Mesenteric fat pad (tissue), 1 donor: ENCODE measurements around the gene LRRC51. TPM values are rescaled to one million over a fixed set of nuclear protein-coding genes. Genes with fewer than 3 reads are reported as not detected.

Experiments used
- DNase-seq: peaks from one replicate; pipeline ENCODE4 v3.0.0-alpha.2; 2020; ENCODE audit warnings: low spot score
- long read RNA-seq: library from polyadenylated mRNA; unstranded; transcript quantifications from one replicate; pipeline ENCODE4 v2.0.0, GENCODE V29; 2020
- total RNA-seq: library from RNA; stranded (reverse); fragmentation: NEBNext Ultra II Directional; extraction: Animal tissue kit (Norgen Biotek cat#: 25700); gene quantifications from one replicate; pipeline ENCODE4 v1.2.1, GENCODE V29; 2021
- donor health status: DM: yes; HTN: yes; CAD: no.

The LRRC51 gene
- 7.0 TPM for total RNA-seq
- long read RNA-seq, partial matches to known transcripts: 0 of 5 reads
- long read RNA-seq, other reads (novel, unspliced or antisense): 1 of 5 reads

DNA sequence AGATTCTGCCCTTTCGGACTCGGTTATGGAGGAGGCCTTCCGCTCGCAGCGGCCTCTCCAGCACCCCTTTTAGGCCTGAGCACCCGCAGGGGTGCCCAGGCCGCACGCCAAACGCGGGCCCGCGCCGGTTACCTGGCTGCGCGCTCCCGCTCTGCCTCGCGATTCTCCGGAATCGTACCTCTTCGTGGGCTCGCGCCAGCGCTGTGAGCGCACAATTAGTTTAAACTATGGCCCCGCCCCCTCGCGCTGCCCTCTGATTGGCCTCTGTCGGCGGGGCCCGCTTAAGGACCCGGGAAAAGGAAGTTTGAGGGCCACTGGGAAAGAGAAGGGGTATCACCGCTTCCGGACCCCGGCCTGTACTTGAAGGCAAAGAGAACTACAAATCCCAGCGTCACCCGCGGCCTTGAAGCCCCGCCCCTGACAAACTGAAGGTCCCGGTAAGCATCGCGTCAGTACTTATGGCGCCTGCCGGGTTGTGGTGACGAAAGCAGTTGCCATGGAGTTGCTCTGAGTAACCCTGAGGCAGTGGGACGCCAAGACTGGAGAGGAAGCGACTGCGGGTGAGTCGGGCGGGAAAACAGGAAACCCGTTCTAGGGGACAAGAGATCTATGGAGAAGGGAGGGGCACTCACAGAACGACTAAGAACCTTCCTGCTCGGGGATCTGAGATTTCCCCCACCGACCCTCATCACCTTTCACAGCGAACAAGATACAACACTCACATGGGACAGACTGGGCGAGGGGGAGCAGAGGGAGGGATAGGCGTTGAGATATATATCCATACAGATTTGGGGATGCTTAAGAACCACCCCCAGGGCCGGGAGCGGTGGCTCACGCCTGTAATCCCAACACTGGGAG, at the start of gene LRRC51, which contains the start of gene NUMA1:
LRRC51 (plus strand) TSS at position 525 of the 858 bp plus-strand sequence. CDS start 8,234 bp downstream, outside the sequence.
NUMA1 (minus strand) TSS at position 217 of the 858 bp plus-strand sequence. CDS start 44,599 bp downstream, outside the sequence.
- peak; percentile 98 for DNase-seq

DNA sequence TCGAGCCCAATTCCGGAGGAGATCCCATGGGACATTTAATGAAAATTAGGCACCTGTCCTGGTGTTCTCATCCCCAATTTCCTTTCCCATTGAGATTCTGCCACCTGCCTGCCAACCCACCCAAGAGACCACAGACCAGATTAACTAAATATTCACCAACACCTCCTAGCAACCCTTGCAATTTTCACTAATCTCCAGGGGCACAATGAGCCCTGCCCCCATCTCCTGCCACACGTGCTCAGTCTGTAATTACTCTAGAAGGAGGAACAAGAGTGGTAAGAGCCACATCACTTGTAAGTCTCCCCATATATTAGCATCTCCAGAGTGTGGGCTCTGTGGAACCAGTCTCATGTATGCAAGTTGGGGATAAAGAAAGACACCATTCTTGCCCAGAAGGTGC, 44.0 kb upstream of the LRRC51 start:
- DNase-seq: peak; percentile 24

DNA sequence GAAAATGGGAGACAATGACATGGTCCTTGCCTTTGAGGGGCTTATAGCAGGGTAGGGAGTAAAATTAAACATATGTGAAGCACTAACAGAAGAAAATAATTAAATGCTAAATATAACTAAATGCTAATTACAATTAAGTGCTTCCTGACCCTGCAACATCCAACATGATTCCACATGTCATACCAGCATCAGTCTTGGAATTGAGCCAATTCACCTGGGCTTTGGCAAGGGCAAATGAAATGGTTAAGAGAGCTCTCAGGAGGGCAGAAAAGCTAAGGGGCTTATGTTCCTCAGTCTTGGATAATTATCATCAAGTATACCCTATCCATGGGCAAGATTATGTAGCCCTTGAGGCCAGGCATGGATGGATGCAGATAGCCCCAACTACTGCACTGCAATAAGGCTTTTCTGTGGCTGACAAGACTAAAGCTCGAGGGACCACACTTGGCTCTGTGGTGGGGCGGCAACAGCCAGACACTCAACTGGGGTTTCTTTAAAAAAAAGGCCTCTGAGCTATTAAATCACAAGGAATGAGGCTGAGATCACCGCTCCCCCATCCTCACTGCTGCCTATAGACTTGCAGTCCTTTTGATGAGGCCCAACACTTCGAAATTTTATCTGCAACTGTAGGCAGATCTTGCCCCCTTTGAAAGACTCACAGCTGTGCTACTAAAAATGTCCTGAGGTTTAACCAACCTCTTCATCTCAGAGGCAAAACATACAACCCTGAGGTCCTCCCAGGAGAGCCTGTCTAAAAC, 42.9 kb upstream of the LRRC51 start:
- DNase-seq: peak; percentile 81

DNA sequence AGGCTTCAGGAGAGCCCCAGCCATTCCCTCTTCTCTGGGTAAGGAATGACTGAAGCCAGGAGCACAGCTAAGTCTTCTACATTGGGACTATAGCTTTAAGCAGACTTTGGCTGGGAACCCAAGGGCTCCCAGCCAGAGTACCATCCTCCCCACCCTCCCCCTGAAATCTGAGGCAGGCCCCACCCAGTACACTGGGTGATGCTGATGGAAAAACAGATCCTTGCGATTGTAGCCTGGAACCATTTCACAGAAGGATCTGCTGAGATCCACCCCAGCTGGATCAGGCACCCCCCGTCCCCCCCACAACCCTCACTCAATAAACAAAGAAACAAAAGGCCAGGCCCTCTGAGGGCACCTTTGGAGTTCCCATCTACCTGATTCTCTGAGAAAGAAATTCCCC, 42.2 kb upstream of the LRRC51 start:
- peak; percentile 84 for DNase-seq

DNA sequence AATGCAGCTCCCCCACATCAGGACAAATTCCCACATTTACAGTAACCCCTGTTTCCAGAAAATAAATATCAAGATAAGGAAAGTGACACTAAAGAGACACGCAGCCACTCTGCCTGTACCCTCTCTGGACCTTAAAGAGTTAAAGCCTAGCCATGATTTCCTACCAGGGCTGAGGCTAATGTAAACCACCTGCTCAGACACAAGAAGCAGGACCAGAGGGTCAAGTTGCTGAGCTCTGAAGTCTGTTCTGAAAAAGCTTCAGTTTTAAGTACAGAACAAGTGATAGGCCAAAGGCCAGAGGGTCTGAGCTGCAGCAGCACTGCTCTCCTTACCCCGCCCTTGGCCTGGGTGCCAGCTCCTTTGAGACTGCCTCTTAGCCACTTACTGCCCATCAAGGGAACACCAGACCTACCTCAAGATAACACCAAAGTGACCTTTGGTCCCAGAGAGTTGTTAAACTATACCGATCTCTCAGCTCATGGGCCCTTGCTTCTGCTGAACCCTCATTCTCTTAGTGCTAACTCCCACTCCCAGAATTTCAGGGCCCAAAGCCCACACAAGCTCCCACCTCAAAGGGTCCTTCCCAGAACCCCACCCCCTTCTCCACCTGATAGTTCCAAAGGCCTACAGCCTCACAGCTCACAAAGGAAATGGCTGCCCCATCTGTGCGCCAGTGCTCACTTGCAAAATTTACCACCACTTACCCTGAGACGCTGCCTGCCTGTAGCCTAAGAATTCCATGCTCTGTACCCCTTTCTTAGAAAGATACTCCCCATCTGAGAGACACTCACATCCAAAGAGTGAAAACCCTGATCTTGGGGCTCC, 41.4 kb upstream of the LRRC51 start:
- DNase-seq: no peak

- DNase-seq: no peak
Measured at GRCh38 chr11:72039856-72040401, 40.7 kb upstream of the LRRC51 start.

- DNase-seq: peak; percentile 97
Measured at GRCh38 chr11:72040491-72041363, 39.9 kb upstream of the LRRC51 start.

DNA sequence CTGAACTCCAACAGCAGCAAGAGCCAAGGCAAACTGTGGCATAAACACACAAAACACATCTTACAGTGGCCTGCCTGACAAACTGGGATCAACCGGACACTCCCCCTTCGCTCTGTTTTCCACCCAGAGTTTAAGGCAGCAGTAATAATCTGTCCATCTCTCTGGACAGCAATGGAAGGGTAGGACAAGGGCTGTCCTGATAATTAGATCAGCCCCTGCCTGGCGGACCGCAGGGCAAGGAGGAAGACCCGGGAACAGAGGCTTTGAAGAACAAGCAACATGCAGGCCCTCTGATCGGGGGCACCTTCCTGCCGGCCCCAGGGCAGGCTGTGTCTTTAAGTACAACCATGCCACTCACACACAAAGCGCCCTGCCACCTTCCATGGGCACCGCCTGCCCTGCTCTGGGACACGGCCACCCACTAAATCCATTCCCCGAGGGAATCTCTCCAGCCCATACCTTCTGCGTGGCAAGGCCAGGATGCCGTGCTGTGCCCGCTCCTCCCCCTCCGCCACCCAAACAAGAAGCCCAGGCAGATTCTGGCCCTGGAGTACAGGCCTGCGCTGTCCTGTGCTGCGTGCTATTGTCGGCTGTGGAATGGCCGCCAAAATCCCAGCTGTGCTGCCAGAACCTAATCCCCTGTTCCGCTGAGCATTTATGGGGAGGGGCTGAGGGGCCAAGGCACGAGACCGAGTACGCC, 39.1 kb upstream of the LRRC51 start:
- no peak for DNase-seq

DNA sequence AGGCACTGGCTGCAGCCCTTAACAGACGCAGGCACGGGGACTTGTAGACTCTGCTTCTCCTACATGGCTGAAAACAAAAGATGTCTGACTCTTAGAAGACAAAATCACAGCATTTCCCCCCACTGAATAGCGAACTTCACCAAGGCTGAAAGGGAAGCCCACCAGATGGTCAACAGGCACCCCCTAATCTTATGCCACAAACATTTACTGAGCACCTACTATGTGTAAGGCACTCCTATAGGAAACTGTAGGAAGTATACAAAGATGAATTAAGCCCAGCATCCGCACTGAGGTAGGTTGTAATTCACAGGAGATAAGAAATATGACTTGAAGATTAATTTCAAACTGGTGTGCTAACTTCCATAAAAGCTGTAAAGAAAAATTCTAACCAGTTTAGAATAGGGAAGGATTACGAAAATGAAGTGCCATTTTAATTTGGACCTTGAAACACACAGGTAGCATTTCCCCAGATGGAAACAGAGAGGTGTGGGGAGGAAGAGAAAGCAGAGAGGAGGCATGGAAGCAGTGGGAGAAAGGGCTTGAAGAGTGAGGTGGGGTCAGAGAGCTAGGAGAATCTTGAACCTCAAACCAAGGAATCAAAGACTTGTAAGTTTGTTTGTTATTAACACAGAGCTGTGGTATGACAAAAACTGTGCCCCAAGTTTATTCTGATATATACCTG, 38.4 kb upstream of the LRRC51 start:
- no peak for DNase-seq

DNA sequence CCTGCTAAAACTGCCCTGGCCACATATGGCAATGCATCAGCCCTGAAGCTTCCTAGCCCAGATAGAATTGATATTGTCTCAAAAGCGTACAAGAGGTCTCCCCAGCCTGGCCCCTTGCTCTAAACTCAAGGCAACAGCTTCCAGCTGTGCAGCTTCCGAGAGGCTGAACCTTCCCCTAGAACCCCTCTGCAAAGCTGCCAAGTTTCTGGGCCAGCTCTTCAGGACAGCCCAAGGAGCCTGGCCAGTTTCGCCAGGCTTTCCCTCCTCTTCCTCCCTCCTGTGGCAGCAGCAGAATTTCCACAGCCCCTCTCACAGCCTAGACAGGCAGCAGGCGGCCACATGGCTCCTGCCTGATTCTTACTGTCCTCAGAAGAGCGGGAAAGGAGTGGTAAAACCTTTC, 34.8 kb upstream of the LRRC51 start:
- DNase-seq: no peak

GRCh38 chr11:72048766-72049460, 31.7 kb upstream of the LRRC51 start:
- DNase-seq: no peak

GRCh38 chr11:72058416-72059034, 22.1 kb upstream of the LRRC51 start:
- no peak for DNase-seq

DNA sequence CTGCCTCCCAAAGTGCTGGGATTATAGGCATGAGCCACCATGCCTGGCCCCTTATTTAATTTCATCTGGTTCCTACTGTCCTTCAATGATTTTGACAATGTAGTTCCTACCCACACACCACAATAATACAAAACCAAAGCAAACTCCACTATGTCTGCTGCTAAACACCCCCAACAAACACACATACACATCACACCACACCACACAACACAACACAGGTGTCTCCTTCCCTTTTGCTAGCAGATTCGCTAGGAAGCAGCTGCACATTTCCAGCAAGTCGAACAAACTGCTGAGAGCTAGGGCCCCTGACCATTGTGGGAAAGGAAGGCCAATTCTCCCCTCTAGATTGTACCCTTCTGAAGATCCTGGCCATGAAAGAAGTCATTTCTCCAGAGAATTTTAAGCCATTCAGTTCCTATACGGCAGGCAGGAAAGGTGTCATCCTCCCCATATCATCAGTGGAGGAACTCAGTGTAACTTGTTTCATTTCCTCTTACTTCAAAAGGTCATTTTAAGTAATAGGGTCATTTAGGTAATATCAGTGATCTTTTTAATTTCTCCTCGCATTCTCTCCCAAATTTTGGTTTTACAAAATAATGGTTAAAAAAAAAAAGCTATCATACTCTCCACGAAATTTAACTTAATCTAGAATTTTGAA, 18.8 kb upstream of the LRRC51 start:
- no peak for DNase-seq

- no peak for DNase-seq
Measured at GRCh38 chr11:72066855-72067254, 13.8 kb upstream of the LRRC51 start.

DNA sequence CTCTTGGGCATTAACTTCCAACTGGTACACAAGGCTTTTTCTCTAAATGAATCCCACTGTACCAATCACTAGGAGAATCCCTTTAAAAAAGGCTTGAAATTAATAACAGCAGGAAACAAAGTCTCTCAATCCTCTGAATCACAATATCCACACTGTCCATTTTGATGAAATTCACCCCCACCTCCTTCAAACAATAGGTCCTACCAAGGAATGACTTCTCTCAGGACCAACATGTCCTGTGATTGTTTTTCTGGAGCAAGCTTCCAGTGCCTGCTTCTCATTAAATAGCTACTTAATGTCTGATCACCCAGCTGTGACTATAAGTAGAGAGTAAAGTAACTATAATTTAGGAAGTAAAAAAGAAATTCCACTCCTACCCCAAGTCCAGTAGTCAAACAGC, 13.4 kb upstream of the LRRC51 start:
- DNase-seq: no peak

DNA sequence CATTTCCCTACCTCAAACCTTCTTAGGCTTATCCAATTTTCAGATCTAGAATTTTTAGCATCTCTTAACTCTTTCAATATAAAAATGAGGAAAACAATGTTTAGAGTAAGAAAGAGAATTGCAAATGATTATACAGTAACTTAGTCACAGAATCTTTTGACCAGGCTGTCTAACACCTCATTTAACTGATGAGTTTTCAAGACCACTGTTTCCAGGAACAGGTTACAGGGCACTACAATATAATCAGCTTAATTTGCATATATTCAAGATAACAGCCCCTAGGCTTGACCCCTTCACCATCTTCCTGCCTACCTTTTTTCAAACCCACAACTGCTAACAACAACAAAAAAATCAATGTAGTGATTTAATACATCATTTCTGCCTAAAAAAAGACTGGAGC, 13.0 kb upstream of the LRRC51 start:
- no peak for DNase-seq

DNA sequence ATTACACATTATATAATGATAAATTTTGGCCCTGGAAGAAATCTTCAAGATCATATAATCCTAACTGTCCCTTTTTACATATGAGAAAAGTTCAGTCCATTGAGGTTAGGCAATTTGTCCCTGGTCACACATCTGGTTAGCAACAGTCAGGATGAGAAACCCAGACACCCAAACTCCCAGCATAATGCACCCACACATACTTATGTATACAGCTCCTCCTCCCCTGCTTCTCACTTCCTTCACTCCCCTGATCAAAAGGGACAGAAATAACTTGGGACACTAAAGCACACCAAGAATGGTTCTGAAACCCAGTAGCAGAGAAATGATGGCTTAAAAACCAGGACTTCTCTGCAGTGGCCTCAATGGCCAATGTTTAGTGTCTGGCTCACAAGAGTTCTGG, 11.4 kb upstream of the LRRC51 start:
- no peak for DNase-seq
